ENCODE measurements around the gene ACKR4. TPM values are rescaled to one million over a fixed set of nuclear protein-coding genes. Genes with fewer than 3 reads are reported as not detected.

ACKR4 gene
- total and polyA plus RNA-seq, 2 experiments from 2014 or later, result 0.26 TPM; not detected in 1

GRCh38 chr3:132594498-132594897 is 2.6 kb upstream of the ACKR4 start:
- H3K4me2 ChIP-seq, result no peak overlapping the region
- Mint-ChIP-seq H3K36me3 (ENCODE audit: low read depth) (no peaks in the 10 kb centered on the region), H3K9me3 (no peaks in the 10 kb centered on the region), H3K4me1 (peaks cover 6% of the 10 kb centered on the region; the same call in 2 of the 3 replicates), H3K4me3 (no peak overlapping the region), H3K27me3 (ENCODE audit: insufficient read depth, low read depth, poor library complexity) (peaks cover 3% of the 10 kb centered on the region), H3K27ac (no peak overlapping the region)
- no peaks in the 10 kb centered on the region; the same call in 1 of the 2 replicates for H3K4me1 ChIP-seq (ENCODE audit: insufficient read depth)
- no peak for TF ChIP-seq ZNF462 (CRISPR knock-in tag; IDR thresholded peaks at IDR 0.05)
- TF ChIP-seq EZH2phosphoT487 (IDR thresholded peaks at IDR 0.05; ENCODE audit: unreplicated experiment), result no peak
- TF ChIP-seq NANOG (IDR thresholded peaks at IDR 0.05; ENCODE audit: borderline replicate concordance), result no peak
- TF ChIP-seq ZNF114 (CRISPR knock-in tag; IDR thresholded peaks at IDR 0.05), result no peak
- no peak for TF ChIP-seq POLR2AphosphoS5 (IDR thresholded peaks at IDR 0.05; ENCODE audit: low read depth)
- no peak for TF ChIP-seq CREB1 (CRISPR knock-in tag; IDR thresholded peaks at IDR 0.05; ENCODE audit: low read depth)
- TF ChIP-seq JUNB (IDR thresholded peaks at IDR 0.05; ENCODE audit: unreplicated experiment), result no peak
- no peak for TF ChIP-seq STAT1 (IDR thresholded peaks at IDR 0.05; ENCODE audit: unreplicated experiment)
- no peaks in the 10 kb centered on the region for H3K9me2 ChIP-seq (ENCODE audit: insufficient read depth)
- no peaks in the 10 kb centered on the region for H3K36me3 ChIP-seq (ENCODE audit: insufficient read depth)
- DNase-seq (ENCODE audit: low spot score) (no peak), ATAC-seq (no peak)
- H3F3A ChIP-seq (replicated peaks; ENCODE audit: low read depth), result no peaks in the 10 kb centered on the region
- H2AFZ ChIP-seq, result no peak overlapping the region
- no peaks in the 10 kb centered on the region for H3K79me2 ChIP-seq (replicated peaks; ENCODE audit: insufficient read depth)
- H4K20me1 ChIP-seq (replicated peaks; ENCODE audit: insufficient read depth), result no peaks in the 10 kb centered on the region
- no peak overlapping the region for H3K4me3 ChIP-seq
- no peaks in the 10 kb centered on the region for H3K27me3 ChIP-seq (ENCODE audit: insufficient read depth)
- no peak overlapping the region for H3K27ac ChIP-seq (ENCODE audit: low read depth)
